Activated naive CD8-positive, alpha-beta T cell treated with anti-CD3 and anti-CD28 coated beads, Interleukin-2, amount 10 ng/mL, durations not matched to agents 7 days and 5 days (primary cell): ENCODE results near the gene TRIM47. TPM values are rescaled to one million over a fixed set of nuclear protein-coding genes. Genes with fewer than 3 reads are reported as not detected.
"Not testable (repeated sequence)": the region's sequence is repeated elsewhere in the genome, so short reads cannot be mapped to it uniquely, and the experiment has no call there.

ENCODE experiments used
- ATAC-seq: fragments of 150-1000 bp; cut with Tn5 transposase; one replicate; pipeline ENCODE4 v1.10.0; 2021; ENCODE audit warnings: low read depth, moderate library complexity
- POLR2A ChIA-PET: fragments of 350-600 bp; sonication (Branson Sonifier 250); formaldehyde crosslinking; loops from one replicate; lab custom pipeline; 2021; ENCODE audit warnings: antibody characterized with exemption; lab: Charles Lee
- DNase-seq: peaks from one replicate; pipeline ENCODE4 v3.0.0; 2021
- H3K27ac Mint-ChIP-seq: one replicate; pipeline ENCODE4 v1.8.0; 2022; ENCODE audit warnings: mild to moderate bottlenecking, mixed read lengths
- H3K27me3 Mint-ChIP-seq: one replicate; pipeline ENCODE4 v1.8.0; 2022; ENCODE audit warnings: mild to moderate bottlenecking, moderate library complexity, mixed read lengths
- H3K36me3 Mint-ChIP-seq: one replicate; pipeline ENCODE4 v1.8.0; 2021; ENCODE audit warnings: mild to moderate bottlenecking, mixed read lengths
- H3K4me1 Mint-ChIP-seq: one replicate; pipeline ENCODE4 v1.8.0; 2021; ENCODE audit warnings: mixed read lengths
- H3K4me3 Mint-ChIP-seq: one replicate; pipeline ENCODE4 v1.8.0; 2022; ENCODE audit warnings: mild to moderate bottlenecking, moderate library complexity, mixed read lengths
- H3K9me3 Mint-ChIP-seq: one replicate; pipeline ENCODE4 v1.8.0; 2021; ENCODE audit warnings: mixed read lengths
- total RNA-seq, 2 experiments: library from RNA; stranded (reverse); gene quantifications; one replicate each; pipeline ENCODE4 v1.2.3, GENCODE V29; 2021

TRIM47 gene
- total RNA-seq, 2 experiments from 2014 or later, result 23.2 to 27.9 TPM

- not testable (repeated sequence) for H3K4me3 Mint-ChIP-seq
Observed at GRCh38 chr17:75865404-75866188, 12.8 kb downstream of the TRIM47 start.

GRCh38 chr17:75864887-75865286, 13.5 kb downstream of the TRIM47 start:
- H3K4me1 Mint-ChIP-seq, result peaks cover 17% of the 10 kb centered on the region
- not testable (repeated sequence) for H3K27me3 Mint-ChIP-seq, DNase-seq, H3K36me3 Mint-ChIP-seq, H3K9me3 Mint-ChIP-seq
- H3K4me3 Mint-ChIP-seq, result peak overlapping the region; percentile 48
- POLR2A ChIA-PET, result interaction anchor here (0.7 to 4.1 kb wide), 10 partner anchors 9 to 111 kb away, joined by 3 to 37 read pairs (median 4); partner anchors contain the start of genes TRIM47, TRIM65 and WBP2
- ATAC-seq, result peak; percentile 38
- peak overlapping the region; percentile 76 for H3K27ac Mint-ChIP-seq

More at GRCh38 chr17:75865404-75866188, 12.8 kb downstream of the TRIM47 start:
- Mint-ChIP-seq H3K27ac (peak overlapping the region; percentile 76), H3K4me1 (peaks cover 17% of the 10 kb centered on the region)
- H3K36me3 Mint-ChIP-seq, ATAC-seq, H3K9me3 Mint-ChIP-seq, DNase-seq, H3K27me3 Mint-ChIP-seq: not testable (repeated sequence)
- POLR2A ChIA-PET, result interaction anchor here (0.7 to 4.1 kb wide), 9 partner anchors 8 to 112 kb away, joined by 3 to 37 read pairs (median 4); partner anchors contain the start of genes TRIM47 and WBP2

DNA sequence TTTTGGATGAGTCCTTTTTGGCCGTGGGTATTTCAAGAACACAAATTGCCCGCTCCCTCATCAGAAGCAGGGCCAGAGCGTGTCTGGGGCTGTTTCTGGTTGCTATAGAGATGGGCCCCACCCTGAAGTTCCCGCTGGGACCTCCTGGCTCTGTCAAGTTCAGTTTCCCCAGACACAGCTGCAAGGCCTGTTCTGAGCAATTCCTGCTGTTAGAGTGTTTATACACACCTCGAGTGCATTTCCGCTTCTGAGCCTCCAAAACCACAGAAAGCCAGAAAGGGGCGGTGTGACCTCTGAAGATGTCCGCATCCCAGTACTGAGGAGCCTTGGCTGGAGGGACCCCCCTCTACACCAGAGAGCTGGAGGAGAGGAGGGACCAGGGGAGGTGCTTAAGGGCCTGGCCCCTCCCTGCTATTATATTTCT, 13.9 kb downstream of the TRIM47 start:
- Mint-ChIP-seq H3K36me3 (no peaks in the 10 kb centered on the region), H3K27me3 (no peaks in the 10 kb centered on the region), H3K9me3 (no peaks in the 10 kb centered on the region), H3K27ac (peak overlapping the region; percentile 76), H3K4me1 (peaks cover 18% of the 10 kb centered on the region), H3K4me3 (peak overlapping the region; percentile 48)
- POLR2A ChIA-PET, result interaction anchor here (0.7 to 4.1 kb wide), 9 partner anchors 9 to 111 kb away, joined by 3 to 37 read pairs (median 5); partner anchors contain the start of genes TRIM47, TRIM65 and WBP2
- DNase-seq (peak; percentile 58), ATAC-seq (peak; percentile 77)

DNA sequence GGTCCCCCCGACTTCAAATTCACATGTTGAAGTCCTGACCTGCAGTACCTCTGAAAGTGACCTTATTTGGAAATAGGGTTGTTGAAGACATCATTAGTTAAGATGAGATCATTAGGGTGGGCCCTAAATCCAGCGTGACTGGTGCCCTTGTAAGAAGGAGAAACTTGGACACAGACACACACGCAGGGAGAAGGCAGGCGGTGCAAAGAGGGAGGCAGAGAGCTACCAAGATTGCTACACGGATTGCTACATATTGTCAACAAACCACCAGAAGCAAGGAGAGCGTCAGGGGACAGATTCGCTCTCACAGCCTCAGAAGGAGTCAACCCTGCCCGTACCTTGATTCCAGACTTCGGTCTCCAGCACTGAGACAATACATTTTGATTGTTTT, 16.5 kb downstream of the TRIM47 start:
- H3K27ac Mint-ChIP-seq, result peak overlapping the region; percentile 62
- DNase-seq (no peak), ATAC-seq (no peak)
- H3K4me3 Mint-ChIP-seq, result no peak overlapping the region
- H3K27me3 Mint-ChIP-seq, result no peaks in the 10 kb centered on the region
- POLR2A ChIA-PET, result interaction anchor here (0.9 to 5.0 kb wide), 6 partner anchors 11 to 83 kb away, joined by 3 to 41 read pairs (median 4); partner anchors contain the start of genes TRIM47 and TRIM65
- no peaks in the 10 kb centered on the region for H3K36me3 Mint-ChIP-seq
- H3K9me3 Mint-ChIP-seq, result no peaks in the 10 kb centered on the region
- peaks cover 32% of the 10 kb centered on the region for H3K4me1 Mint-ChIP-seq

DNA sequence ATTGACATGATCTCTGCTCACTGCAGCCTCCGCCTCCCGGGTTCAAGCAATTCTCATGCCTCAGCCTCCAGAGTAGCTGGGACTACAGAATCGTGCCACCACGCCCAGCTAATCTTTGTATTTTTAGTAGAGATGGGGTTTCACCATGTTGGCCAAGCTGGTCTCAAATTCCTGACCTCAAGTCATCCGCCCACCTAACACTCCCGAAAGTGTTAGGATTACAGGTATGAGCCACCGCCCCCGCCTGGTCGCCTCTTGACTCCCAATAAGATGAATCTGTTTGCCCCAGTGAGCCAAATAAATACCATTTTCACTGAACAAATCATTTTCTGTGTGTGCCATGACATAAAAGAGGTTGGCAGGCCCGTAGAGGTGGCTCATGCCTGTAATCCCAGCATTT, 19.0 kb downstream of the TRIM47 start:
- H3K9me3 Mint-ChIP-seq, H3K36me3 Mint-ChIP-seq, DNase-seq, ATAC-seq, H3K27me3 Mint-ChIP-seq: not testable (repeated sequence)
- POLR2A ChIA-PET, result interaction anchor here (0.7 to 9.0 kb wide), 7 partner anchors 13 to 76 kb away, joined by 3 to 101 read pairs (median 9); partner anchors contain the start of genes TRIM47, TRIM65 and UNC13D
- Mint-ChIP-seq H3K4me1 (peaks cover 27% of the 10 kb centered on the region), H3K4me3 (peak overlapping the region; percentile 8), H3K27ac (peak overlapping the region; percentile 88)

GRCh38 chr17:75856062-75856756, 22.2 kb downstream of the TRIM47 start:
- Mint-ChIP-seq H3K27me3 (no peaks in the 10 kb centered on the region), H3K36me3 (no peaks in the 10 kb centered on the region), H3K4me1 (peaks cover 25% of the 10 kb centered on the region), H3K27ac (peak overlapping the region; percentile 90), H3K9me3 (no peaks in the 10 kb centered on the region), H3K4me3 (no peak overlapping the region)
- POLR2A ChIA-PET, result interaction anchor here (0.6 to 9.0 kb wide), 18 partner anchors 8 to 103 kb away, joined by 3 to 101 read pairs (median 9); partner anchors contain the start of genes GALK1, TRIM47, TRIM65 and UNC13D
- ATAC-seq, result peak; percentile 20
- DNase-seq, result no peak

DNA sequence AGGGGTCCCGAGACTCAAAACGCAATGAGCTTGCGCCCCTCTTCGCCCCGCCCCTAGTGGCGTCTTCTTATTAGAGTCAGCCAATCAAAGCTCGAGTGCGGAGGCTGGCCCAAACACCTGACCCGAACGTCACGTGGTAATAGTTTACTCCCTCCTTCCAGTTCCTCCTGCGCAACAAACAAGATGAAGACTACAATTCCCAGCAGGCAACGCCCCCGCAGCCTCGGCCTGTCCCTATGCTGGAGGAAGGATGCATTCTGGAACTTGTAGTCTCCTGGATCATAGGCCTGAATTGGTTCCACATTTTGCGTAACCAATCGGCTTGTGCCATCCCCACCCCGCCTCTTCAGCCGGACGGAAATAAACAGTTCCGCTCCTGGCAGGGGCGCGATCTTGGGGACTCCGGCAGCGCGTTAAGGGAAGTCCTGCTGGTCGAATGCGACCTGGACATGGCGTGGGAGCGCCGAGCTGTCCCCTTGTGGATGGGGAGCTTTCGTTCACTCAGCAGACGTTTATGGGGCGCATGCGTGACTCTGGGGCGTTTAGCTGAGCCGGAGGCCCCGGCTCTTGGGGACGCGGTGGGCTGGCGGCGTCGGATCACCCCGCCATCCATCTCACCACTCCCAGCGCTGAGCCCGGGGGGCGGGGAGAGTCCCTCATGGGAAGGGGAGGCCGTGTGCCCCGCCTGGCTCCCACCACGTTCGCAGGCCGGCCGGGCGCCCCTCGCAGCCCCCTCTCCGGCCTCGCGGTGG, 22.9 kb downstream of the TRIM47 start, which contains the start of gene WBP2:
WBP2 (minus strand) TSS at position 26 of the 752 bp plus-strand sequence. CDS start 38 bp downstream, outside the sequence.
- POLR2A ChIA-PET, result interaction anchor here (0.7 to 9.0 kb wide), 21 partner anchors 9 to 123 kb away, joined by 3 to 101 read pairs (median 10); partner anchors contain the start of genes ACOX1, GALK1, TRIM47 and TRIM65
- Mint-ChIP-seq H3K9me3 (no peaks in the 10 kb centered on the region), H3K27ac (peak within 1 kb of the TSS; percentile 90), H3K4me3 (no peak within 1 kb of the TSS), H3K27me3 (no peaks in the 10 kb centered on the region), H3K36me3 (no peaks in the 10 kb centered on the region), H3K4me1 (peaks cover 25% of the 10 kb centered on the region)
- ATAC-seq (peak; percentile 90), DNase-seq (peak; percentile 89)

- DNase-seq, result no peak
- POLR2A ChIA-PET, result interaction anchor here (0.7 to 9.0 kb wide), 22 partner anchors 9 to 124 kb away, joined by 3 to 101 read pairs (median 9); partner anchors contain the start of genes ACOX1, GALK1, TRIM47 and TRIM65
- H3K36me3 Mint-ChIP-seq, result no peaks in the 10 kb centered on the region
- H3K4me1 Mint-ChIP-seq, result peaks cover 25% of the 10 kb centered on the region
- H3K4me3 Mint-ChIP-seq, result no peak overlapping the region
- H3K27ac Mint-ChIP-seq, result no peak overlapping the region
- ATAC-seq, result no peak
- H3K9me3 Mint-ChIP-seq, result no peaks in the 10 kb centered on the region
- H3K27me3 Mint-ChIP-seq, result no peaks in the 10 kb centered on the region
Observed at GRCh38 chr17:75854881-75855309, 23.5 kb downstream of the TRIM47 start.

DNA sequence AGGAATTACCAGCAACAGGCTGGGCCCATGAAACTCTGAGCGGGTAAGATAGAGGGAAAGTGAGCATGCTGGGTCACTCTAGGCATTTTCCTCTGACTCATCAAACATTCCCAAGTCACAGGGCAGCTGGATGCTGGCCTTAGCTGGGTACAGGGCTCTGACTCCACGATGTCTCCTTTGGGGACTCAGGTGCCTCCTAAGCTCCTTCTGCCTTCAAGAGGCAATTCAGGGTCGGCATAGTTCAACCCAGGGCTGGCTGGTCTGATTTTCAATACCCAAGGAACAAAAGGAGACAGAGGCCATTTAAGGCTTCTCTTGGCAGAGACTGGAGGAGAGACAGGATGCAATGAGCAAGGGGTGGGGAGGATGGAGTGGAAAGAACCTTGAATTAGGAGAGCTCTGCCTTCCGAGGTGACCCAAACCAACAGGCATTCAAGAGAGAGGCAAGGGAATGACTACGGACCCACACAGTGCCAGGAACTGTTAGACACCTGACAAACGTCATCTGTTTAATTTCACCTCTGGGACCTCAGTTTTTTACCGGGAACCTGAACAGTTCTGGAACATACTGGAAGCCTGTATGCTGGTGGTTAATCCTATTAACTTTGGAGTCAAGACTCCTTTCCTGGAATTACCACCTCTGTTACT, 24.2 kb downstream of the TRIM47 start:
- Mint-ChIP-seq H3K4me3 (no peak overlapping the region), H3K27me3 (no peaks in the 10 kb centered on the region), H3K9me3 (no peaks in the 10 kb centered on the region), H3K36me3 (no peaks in the 10 kb centered on the region), H3K4me1 (peaks cover 24% of the 10 kb centered on the region), H3K27ac (no peak overlapping the region)
- ATAC-seq, result no peak
- POLR2A ChIA-PET, result interaction anchor here (0.7 to 9.0 kb wide), 14 partner anchors 9 to 180 kb away, joined by 3 to 101 read pairs (median 13); partner anchors contain the start of genes GALK1, TRIM47, TRIM65 and UNC13D
- DNase-seq, result no peak

DNA sequence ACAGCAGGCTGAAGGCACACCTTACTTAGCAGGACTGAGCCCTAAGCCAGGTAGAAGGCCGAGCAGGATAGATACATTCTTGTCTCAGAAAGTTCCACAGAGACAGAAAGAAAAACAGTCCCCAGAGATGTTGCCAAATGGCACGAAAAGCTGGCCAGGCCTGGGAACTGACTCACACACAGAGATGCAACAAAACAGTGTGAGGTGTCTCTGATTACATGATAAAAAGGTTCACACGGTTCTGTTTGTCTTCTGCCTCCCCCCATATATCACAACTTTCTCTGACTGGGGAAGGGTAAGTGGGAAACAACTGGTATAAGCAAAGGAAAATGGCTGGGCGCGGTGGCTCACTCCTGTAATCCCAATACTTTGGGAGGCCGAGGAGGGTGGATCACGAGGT, 24.9 kb downstream of the TRIM47 start:
- Mint-ChIP-seq H3K36me3 (peaks cover under 1% of the 10 kb centered on the region), H3K27me3 (no peaks in the 10 kb centered on the region), H3K9me3 (no peaks in the 10 kb centered on the region), H3K4me3 (no peak overlapping the region), H3K4me1 (peaks cover 18% of the 10 kb centered on the region), H3K27ac (no peak overlapping the region)
- POLR2A ChIA-PET, result interaction anchor here (1.0 to 9.0 kb wide), 4 partner anchors 9 to 74 kb away, joined by 3 to 101 read pairs (median 8); partner anchors contain the start of gene UNC13D
- no peak for DNase-seq
- no peak for ATAC-seq

DNA sequence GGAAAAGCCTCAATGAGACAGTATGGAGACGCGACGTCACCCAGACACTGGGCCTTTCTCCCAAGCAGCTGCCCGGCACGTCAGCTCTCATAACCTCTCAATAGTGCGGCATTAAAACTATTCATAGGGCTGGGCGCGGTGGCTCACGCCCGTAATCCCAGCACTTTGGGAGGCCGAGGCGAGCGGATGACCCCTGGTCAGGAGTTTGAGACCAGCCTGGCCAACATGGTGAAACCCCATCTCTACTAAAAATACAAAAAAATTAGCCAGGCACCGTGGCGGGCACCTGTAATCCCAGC, 26.7 kb downstream of the TRIM47 start:
- ATAC-seq, DNase-seq, H3K27ac Mint-ChIP-seq, H3K36me3 Mint-ChIP-seq, H3K9me3 Mint-ChIP-seq, H3K27me3 Mint-ChIP-seq, H3K4me3 Mint-ChIP-seq: not testable (repeated sequence)
- peaks cover 16% of the 10 kb centered on the region for H3K4me1 Mint-ChIP-seq
- POLR2A ChIA-PET, result interaction anchor here (0.7 to 9.0 kb wide), 2 partner anchors 7 to 88 kb away, joined by 3 to 101 read pairs; partner anchors contain the start of gene UNC13D
